Effector CD8-positive, alpha-beta T cell (primary cell): ENCODE measurements around the gene ARSB.
"Not testable (repeated sequence)": the region's sequence is repeated elsewhere in the genome, so short reads cannot be mapped to it uniquely, and the experiment has no call there.

Experiments used
- DNase-seq: peaks from one replicate; lab custom pipeline; 2025; lab: John Stamatoyannopoulos, UW

Gene ARSB

GRCh38 chr5:78779262-78779661 is 205.8 kb downstream of the ARSB start:
- DNase-seq, result no peak

- DNase-seq, result no peak
Observed at GRCh38 chr5:78778538-78778937, 206.6 kb downstream of the ARSB start.

DNA sequence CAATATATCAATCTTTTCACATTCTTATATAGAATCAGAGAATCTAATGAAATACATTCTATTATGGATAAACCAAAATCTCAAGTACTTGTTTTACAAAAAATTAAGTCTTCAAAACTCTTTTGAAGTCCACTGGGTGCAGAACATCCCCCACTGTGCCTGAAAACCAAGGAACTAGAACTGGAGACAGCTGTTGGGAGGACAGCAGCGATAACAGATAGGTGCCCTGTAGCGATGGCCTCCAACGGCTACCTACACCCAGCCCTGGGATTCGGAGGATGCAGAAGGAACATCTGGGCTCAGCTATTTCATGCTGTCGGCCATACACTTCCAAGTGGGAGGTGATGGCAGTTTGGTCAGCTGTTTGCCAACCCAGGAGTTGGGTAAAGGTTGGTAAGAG is 207.2 kb downstream of the ARSB start:
- no peak for DNase-seq

GRCh38 chr5:78776637-78777036 is 208.5 kb downstream of the ARSB start:
- DNase-seq, result no peak

DNA sequence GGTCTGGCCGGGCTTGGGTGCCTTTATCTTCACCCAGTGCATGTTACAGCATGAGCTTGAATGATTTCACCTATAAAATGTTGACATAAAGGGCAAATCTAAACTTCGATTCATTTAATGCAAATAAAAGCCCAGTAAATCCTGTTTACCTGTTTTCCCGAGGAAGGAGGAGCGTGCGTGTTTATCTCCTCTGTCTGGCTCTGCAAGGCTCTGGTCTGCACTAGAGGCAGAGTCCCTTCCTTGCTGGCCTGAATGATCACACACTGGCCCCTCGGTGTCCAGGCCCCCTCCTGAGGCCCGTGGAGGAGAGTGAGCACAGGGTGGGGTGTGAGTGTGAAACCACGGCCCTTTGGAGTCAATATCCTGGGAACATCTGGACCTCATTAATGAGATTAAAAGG is 211.5 kb downstream of the ARSB start:
- DNase-seq, result no peak

GRCh38 chr5:78771260-78772205 is 213.6 kb downstream of the ARSB start:
- no peak for DNase-seq

GRCh38 chr5:78768781-78769380 is 216.2 kb downstream of the ARSB start:
- no peak for DNase-seq

DNA sequence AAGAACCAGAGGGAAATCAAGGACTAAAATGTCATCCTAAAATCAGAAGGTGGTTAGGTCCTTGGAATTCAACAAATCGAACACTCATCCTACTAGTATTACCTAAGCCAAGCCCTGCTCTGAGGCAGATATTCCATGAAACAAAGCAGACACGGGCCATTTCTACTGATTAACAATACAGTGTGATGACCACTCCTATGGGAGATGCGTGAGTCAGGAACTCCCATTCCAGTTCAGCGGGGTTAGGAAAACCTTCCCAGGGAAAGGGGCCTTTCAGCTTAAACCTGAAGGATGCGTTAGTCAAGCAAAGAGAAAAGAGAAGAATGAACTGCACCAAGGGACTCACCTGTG is 218.7 kb downstream of the ARSB start:
- DNase-seq, result no peak

DNA sequence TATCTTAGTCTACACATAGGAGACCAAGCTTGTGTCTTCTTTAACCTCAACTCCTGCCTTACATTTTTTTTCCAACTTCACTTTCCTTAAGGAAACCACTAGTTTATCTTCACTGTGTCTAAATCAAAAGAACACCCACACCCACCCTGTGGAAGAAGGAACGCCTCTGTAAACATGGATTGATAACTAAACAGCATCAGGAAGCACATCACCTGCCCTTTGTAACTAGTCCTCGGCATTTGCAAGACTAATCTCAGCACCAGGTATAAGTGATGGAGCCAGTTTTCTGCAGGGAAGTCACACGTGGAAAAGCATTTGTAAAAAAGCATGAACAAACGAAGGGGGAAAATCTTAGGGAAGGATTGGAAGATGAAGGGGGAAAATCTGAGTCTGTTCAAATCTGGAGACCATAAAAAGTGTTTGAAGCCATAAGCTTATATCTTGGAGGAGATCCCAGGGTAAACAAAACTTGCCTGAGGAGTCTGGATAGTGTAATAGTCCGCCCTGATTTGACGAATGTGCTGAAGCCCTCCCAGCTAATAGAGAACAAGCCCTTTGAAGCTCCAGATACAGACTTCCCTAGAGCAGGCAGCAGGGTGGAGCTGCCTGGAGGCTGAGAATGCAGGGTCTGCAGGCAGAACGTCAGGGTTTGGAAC is 219.2 kb downstream of the ARSB start:
- DNase-seq, result no peak

DNA sequence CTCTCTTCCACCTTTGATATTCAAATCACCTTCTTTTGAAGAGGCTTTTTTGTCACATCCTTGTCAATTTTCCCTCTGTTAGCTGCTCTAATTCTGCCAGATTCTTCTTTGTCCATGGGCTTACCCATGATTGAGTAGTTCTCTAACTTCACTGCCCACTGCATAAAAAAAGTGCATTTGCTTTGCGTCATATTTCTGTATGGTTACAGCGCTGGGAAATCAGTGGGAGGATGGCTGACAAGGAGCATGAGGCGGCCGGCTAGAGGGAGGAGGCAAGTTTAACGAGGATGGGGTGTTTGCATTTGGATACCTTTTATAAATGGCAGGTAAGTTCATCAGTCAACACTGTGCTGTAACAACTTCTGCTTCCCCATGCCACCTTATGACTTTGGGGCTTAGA is 220.0 kb downstream of the ARSB start:
- no peak for DNase-seq

DNA sequence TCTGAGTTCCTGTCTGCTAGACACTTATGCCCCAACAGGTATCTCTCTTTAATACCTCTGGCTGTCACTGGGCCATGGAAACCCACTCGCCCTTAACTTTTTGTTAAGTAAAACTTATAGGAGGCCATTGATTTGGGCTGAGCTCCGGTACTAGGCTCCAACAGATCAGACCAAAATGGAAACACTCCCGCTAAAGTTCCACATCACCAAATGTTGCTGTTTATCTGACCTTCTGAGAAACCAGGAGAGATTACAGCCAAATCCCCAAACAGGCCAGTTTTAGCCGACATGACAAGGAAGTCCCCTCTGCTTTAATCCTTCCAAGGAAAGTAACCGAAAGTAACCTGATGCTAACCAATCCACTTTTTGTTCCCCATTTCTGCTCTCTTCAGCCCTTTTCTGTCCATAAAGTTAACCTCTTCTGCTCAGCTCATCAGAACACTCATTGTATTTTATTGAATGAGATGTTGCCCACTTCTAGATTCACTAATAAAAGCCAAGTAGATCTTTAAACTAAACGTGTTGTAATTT is 221.4 kb downstream of the ARSB start:
- DNase-seq, result no peak

GRCh38 chr5:78762743-78763142 is 222.4 kb downstream of the ARSB start:
- DNase-seq, result not testable (repeated sequence)

GRCh38 chr5:78761840-78762239 is 223.3 kb downstream of the ARSB start:
- no peak for DNase-seq

DNA sequence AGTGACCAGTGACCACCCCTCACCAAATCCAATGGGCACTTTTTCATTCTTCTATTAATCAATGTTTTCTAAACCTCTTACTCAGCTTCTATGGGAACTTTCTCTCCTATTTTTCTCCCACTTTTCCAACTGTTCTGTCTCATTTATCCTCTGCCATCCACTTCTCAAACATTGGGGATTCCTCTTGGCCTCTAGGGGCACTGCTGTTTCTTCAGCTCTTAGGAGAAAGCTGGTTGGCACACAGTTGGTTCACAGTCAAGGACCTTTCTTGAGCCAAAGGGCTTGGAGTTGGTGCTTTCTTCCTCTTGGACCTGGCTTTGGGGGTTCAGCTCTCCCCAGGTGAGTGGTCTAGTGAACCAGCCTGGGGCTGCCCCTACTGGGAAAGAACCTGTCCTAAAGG is 224.3 kb downstream of the ARSB start:
- no peak for DNase-seq

DNA sequence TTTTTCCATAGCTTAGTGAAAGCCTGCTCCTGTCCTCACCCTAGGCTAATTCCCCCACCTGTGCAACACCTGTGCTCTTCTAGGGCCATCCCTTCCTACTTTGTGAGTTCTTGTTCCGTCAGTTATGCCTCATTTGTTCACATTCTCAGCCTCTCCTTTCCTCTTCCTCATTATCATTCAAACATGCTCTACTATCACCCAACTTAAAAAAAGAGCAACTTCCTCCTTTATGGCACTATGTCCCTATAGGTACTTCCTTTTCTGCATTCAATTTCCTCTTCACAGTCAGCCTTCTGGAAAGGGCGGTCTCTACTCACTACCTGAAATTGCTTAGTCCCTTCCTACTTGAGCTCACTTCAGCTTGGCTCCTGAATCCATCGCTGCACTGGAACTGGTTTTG is 224.7 kb downstream of the ARSB start:
- no peak for DNase-seq

DNA sequence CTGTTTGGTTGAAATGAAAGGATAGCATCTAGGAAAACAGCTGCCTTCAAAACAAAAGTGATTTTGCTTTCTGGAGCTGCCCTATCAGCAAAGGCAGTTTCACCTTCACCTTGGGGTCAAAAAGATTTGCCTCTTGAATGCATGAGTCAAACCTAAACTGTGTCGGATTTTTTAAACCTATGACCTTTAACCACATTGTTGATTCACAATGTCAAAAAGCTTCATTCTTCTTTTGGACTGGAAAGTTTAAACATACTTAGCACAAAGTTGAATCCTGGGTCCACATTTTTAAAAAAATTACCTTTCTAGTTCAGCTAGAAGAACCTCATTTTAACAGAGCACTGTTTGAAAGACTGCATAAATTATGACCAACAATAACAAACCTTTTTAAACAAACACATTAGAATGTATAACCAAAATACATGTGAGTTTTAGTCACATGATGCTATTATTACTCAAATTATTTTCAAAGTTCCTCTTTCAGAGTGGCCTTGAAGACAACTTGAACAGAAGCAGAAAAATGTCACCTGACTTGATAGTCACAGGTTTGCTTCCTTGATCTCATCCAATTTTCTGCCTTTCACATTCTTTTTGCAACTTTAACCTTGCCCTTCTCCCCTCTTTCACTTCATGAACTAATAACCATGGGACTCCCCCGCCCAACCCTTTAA is 226.8 kb downstream of the ARSB start:
- no peak for DNase-seq

DNA sequence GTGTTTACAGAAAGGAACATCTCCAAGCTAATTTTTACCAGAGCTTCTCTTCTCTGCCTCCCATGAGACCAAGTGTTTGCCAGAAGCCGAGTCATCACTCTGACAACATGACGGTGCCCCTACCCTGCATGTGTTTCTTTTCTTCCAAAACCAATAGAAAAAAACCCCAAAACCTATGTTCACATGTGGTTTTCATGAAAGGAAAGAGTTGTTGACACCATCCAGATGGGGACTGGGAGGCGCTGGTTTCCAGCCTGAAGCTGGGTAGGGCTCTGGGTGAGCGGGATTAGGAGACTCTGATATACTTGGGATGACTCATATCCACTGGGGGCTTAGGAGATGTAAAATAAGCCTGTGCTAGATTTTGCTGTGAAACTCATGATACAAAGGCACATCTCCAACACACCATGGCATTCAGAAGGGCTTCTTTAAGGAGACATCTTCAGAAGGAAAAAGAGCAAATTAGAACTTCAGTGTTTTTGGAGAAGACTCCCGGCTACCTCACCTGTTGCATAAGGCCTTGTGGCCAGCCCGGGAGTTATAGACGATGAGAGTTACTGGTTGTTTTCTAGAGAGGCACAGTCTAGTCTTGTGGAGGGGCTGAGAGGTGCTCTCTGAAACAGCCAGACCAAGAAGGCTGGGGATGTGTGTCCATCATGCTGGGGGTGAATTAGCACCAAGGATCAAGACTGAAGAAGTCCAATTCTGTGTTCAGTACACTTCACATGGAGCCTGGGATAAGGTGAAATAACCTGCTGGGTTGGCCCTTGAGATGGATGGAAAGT is 227.6 kb downstream of the ARSB start:
- no peak for DNase-seq

DNA sequence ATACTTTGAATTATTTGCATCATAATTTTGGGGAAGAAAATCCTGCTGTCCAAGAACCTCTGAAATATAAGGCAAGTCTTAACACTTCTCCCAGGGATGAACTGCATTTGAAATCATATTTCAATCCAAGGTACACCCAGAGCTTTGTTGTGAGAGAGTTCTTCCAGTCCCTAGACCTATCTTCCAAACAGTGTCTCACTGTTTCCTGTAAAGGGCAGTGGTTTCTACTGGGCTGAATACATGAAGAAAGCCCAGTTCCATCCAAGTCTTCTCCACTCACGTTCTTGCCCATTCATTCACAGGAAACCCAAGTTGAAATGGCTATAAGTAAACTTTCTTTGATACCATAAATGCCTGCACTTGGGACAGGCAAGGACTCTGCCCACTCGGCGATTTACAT is 228.3 kb downstream of the ARSB start:
- no peak for DNase-seq

GRCh38 chr5:78755822-78756429 is 229.2 kb downstream of the ARSB start:
- no peak for DNase-seq

DNA sequence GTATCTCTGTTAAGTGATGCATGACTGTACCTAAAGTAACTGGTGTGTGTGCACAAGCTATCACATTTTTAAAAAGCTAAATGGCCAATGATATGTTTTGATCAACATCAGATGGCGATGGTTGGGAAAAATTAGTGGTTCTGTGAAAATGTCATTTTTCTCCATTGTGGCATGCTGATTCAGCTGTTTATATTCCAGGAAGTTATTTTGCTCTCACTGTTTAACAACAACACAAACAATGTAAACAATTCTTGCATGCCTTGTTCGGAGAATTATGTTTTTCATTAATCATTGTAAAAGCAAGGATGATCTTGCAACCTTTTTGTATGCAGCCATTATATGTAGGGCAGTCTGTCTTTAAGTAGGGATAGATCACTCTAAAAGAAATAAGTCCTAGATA is 230.5 kb downstream of the ARSB start:
- DNase-seq, result no peak

DNA sequence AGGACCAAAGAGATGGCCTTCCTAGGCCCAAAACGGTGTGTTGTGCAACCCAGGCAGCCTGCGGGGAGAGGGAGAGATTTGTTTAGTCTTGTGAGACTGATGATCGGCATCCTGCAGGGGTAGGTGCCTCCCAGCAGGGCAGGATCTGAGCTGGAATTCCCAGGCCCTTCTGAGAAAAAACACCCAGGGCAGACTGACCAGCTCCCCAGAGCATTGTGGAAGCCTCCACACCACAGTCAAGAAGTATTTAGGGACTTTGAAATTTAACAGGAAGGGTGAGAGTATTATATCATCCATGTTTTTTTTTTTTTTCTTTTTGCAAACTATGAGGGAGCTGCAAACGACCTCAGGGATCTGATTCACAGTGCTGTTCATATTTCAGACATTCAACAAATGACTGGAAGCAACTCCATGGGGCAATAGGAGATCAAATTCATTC is 232.0 kb downstream of the ARSB start:
- DNase-seq, result no peak
